GM20431 (cell line): ENCODE results near the gene VEPH1.

ENCODE experiments used
- in situ Hi-C: fragments of 300-500 bp; cut with MseI, MboI; formaldehyde crosslinking; loops from one replicate; pipeline ENCODE4 v1.15.0; 2020; ENCODE audit warnings: low sequenced_read_pairs; ENCODE audit not compliant: unreplicated experiment

The VEPH1 gene

DNA sequence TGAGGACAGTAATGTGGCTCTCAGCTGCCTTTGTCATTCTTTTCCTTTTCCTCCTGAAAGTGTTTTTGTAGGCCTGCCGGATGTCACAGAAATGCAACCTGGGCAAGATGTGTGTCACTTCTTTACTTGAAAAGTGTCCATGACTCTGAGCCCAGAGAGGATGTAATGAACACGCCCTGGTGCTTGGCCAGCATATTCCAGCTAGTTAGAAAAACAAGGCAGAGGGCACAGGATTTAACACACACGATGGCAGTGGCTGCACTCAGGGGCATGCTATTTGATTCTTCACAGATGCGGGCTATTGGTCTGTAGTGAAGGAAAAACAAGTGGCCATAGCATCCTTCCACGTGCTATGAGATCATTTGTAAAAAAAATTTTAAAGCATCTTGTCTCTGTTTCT lies 96.8 kb downstream of the VEPH1 start:
- in situ Hi-C loops, result no loop called here

DNA sequence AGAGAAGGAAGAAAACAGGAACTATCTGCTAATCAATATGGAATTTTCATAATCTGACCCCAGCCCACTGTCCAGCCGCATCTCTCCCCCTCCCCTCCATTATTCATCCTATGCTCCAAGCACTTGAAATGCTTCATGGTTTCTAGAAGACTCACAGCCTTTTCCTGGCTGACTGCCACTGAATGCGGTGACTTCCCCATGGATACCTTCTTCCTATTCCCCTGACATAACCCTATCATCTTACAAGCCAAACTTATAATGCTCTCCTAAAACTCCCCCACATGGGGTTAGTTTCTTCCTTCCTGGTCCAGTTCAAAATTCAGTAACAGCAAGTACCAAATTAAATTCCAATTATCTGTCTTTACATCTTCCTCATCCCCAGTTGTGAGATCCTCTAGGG lies 97.8 kb downstream of the VEPH1 start:
- in situ Hi-C loops, result no loop called here

DNA sequence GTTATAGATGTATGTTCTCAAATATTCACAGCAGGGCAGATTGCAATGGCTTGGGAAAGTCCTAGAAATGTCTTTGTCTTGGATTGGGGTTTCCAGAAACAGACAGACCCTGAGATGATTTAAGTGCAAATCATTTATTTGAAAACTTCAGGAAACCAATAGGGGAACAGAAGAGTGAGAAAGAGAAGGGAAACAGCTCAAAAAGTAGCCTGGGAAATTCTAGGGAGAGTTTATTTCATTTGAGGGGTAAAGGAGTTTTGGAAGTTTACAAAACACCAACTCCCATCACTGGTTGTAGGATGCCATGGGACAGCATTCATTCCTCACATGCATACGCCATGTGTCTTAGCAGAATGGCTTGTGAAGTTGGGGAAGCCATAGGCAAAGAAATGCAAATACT lies 98.8 kb downstream of the VEPH1 start:
- in situ Hi-C loops, result no loop called here

DNA sequence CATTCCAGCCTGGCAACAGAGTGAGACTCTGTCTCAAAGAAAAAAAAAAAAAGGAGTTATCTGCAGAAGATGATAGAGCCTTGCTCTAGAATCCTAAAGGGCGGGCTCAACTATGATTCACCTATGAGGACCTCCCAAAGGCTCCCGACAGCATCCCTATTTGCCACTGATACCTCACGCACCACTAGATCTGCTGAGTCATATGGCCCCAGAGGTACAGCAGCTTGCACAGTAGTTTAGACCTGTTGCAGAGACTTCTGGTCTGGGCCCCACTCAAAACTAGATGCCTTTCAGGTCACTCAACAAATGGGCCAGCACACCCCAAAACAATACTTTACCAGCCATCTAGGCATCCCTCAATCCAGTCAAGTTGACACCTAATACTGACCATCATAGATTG lies 104.6 kb downstream of the VEPH1 start:
- in situ Hi-C loops, result no loop called here

DNA sequence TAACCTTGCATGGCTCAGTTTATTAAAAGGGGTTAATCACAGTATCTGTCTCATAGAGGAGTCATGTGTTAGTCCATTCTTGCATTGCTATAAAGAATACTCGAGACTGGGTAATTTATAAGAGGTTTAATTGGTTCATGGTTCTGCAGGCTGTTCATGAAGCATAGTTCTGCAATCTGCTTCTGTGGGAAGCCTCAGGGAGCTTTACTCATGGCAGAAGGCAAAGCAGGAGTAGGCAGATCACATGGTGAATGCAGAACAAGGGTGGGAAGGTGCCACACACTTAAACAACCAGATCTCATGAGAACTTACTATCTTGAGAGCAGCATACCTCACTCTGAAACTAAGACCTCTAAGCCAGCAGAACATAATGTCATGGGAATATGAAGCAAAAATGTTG lies 108.8 kb downstream of the VEPH1 start:
- in situ Hi-C loops, result no loop called here

DNA sequence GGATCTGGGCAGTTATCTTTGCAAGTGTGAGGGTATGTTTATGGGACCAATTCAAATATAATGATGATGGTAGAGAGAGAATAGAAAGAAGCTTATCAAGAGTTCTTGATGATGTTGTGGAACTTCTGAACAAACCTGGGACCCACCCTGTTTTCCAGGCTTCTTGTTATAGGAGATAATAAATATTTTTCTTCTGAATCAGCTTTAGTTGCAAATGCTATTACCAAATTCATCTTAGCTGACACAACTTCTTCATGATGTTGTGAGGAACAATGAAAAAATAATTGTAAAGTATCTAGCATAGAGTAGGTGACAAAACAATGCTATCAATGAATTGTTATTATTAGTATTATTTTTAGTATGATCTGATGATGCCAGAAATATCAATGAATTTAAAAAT lies 110.1 kb downstream of the VEPH1 start:
- in situ Hi-C loops, result no loop called here

DNA sequence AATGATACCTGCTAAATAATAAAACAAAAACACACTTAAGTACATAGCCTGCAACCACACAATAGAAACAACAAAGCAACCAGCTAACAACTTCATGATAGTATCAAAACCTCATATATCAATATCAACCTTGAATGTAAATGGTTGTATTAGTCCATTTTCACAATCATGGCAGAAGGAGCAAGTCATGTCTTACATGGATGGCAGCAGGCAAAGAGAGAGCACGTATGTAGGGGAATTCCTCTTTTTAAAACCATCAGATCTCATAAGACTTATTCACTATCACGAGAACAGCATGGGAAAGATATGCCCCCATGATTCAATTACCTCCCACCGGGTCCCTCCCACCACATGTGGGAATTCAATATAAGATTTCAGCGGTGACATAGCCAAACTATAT lies 111.1 kb downstream of the VEPH1 start:
- in situ Hi-C loops, result no loop called here

DNA sequence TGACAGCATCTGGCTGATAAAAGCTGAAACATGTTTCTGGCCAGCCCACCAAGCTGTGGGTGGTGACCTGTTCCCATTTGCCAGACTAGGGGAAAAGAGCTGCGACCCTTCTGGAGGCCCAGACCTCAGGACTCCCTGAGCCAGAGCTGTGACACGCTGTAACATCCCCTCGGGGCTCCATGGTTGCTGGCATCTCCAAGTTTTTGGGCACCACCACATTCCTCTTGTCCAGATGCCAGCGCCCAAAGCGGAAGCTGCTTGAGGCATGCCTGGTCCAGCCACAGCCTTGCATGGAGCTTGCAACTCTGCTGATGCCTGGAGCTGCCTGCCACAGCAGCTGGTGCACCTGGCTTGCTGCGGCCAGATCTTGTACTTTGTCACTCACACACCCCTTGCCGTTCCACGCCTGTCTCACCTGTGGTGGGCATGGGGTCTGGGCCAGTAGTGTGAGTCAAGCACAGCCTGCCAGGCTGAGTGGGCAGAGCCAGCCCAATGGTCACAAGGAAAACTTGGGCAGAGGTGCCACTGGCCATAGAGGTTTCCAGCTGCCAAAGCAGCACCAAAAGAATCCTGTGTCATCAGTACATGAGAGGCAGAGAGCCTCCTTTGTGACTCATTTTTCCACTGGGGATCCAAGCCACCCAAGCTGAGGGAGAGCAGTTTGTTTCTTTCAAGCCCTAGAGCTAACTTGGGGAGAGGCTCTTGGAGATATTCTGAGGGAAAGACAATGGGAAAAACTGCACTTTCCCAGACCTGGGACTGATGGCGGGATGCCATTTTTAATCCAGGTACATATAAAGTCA lies 112.3 kb downstream of the VEPH1 start:
- in situ Hi-C loops, result no loop called here

DNA sequence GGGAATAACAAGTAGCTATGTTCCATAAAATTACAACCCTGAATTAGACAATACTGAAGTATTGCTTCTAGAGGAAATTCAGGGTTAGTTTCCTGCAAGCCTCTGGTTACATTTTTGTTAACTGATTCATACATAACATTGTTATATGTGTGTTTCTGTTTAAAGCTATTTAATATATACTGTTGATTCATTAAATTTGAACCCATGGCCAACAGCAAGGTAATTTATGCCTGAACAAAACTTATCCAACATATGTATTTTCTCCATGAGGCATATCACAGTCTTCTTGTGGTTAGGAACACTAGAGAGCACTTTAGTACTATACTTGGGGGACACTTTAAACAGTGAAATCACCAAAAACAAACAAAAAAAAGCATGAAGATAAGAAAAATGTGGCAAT lies 114.2 kb downstream of the VEPH1 start:
- in situ Hi-C loops, result no loop called here

DNA sequence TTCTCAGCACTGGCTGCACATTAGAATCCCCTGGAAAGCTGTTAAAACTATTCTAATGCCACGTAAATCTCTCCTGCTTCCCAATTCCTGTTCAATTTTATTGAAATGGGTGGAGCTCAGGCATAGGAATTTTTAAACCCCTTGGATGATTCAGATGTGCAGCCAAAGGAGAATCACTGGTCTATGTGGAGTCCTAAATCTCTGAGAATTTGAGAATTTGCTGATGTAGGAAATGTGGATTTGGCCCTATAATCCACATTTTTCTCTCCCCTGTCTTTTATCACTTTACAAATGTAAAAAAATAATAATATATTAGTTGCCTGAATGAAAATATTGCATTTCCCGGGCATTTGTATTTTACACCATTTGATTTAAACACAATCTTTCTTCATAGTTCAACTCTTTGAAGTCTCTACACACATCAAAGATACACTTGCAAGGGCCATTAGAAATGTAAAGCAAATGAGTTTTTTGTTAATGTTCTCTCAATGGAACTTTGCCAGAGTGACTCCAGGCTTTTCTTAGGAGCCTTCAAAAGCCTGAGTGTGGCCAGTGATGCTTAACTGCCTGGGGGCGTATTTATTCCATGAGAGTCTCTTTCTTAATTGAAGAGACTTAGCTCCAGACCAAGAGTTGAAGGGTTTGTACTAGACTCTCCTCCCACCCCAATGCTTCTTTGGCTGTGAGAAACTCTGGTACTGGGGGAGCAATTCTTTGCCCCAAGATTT lies 115.3 kb downstream of the VEPH1 start:
- in situ Hi-C loops, result no loop called here

DNA sequence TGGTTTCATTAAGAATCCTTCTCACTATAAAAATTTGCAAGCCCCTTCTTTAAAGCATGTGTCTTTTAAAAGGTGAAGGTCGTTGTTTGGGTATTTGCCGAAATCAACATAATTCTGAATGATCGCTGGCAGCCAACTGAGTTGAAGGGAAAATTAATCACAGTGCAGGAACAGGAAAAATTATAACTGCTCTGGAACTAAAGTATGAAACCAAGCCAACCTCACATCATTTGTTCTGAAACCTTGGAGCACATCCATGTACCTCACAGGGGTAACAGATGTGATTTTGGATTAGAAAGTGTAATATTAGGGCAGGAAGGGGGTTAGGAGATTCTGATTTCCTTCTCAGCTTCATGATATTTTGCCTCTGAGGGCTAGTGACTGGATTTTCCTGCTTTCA lies 118.7 kb downstream of the VEPH1 start:
- in situ Hi-C loops, result no loop called here

DNA sequence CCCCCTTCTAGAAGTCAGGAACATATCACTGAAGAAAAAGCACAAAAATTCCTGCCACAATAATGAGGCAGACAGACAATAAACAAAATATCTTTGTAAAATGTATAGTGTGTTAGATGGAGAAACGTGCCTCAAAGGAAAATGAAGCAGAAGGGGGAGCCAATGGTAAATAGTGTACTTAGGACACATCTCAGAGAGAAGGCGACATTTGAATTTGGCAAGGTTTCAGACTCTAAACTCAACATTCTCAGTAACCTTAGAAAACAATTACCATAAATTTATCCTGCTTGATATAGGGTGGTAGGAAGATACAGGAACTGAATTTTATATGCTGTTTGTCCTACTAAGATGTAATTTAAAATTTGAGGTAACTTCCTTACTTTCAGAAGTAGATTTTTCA lies 119.2 kb downstream of the VEPH1 start:
- in situ Hi-C loops, result no loop called here

DNA sequence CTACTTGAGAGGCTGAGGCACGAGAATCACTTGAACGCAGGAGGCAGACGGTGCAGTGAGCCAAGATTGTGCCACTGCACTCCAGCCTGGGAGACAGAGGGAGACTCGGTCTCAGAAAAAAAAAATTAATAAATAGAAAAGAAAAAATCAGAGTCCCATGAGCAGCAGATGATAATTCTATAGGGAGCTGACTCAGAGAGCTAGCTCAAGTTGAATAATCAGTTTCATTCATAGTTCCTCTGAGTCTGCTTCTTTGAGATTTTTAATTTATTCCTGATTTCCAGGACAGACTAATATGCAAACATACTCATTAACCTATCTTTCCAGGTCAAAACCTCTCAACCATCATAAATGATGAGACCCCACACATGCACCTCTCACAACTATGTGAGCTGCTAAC lies 121.6 kb downstream of the VEPH1 start:
- in situ Hi-C loops, result no loop called here

DNA sequence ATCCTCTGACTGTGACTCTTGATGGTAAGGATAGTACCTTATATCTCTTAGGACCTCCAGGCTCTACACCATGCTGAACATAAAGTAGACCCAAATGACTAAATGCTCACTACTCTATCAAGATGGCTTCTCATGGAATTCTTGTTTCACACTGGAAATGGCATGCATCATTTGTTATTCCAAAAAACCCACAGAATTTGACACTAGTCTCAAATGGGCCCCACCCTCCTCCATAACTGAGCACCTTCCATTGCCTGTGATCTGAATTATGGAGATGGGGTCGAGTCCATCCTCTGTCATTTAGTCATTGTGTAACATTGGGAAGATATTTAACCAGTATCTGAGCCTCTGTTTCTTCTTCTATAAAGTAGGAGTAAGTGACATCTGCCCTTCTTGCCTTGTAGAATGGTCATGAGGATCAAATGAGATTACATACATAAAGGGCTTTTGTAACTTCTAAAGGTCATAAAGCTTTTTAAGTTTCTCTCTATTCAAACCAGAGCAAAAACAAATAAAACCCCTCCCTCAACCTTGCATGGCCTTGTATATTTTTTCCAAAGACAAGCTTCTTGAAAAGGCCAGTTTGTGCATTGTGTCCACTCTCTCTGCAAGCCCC lies 123.6 kb downstream of the VEPH1 start:
- in situ Hi-C loops, result no loop called here

DNA sequence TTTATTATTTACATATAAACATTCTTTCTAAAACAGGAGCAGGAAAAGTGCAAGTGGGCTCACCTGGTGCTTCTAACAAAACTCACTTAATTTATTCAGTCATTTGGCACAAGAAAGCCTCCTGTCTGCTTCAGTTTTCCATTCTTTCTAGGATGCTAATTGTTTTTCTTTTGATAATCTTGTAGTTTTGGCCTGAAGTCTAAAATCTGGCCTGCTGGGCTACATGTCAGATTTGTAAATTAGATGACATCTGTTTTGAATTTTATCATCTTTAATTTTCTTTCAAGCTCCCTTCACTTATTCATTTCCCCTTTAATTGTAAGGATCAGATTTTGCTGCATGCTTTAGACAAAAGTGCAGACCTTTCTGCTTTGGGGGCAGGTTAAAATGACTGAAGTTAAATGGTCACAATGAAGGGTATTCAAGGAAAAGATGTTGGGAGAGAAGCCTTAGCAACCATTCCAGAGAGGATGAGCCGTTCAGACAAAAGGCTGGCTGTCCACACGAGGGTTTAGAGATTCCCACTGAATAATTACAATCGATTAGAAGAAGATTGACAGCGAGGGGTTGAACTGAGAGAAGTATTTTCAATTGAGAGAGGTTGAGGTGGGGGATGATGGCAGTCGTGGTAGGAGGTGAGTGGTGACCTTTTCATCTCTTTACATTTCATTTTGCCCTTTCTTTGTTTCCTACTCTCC lies 126.5 kb downstream of the VEPH1 start:
- in situ Hi-C loops, result no loop called here

DNA sequence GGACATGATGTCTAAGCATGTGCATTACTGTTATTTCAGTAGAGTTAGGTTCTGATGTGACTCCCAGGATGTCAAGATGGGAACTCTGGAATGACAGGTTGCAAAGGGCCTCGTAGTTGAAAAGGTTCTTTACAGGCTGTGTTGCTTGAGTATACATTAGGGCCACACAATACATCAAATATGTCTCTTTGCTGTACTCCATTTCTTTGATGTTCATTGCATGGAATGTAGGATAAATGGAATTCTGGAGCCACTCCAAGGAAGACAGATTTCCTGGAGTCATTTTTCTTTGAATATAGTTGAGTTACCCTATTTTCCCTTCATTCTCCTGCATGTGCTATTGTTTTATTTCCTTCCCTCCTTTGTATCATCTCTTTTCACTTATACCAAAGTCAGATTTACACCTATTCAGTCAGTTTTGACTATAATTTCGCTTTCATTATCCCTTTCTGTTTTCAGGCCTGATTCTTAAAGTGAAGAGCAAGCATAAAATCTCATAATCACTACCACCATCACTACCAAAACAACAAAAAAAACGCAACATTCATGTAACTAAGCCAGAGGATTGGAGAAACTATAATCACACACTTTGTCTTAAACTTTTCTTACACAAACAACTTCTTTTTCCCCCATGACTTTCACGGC lies 127.8 kb downstream of the VEPH1 start:
- in situ Hi-C loops, result no loop called here

DNA sequence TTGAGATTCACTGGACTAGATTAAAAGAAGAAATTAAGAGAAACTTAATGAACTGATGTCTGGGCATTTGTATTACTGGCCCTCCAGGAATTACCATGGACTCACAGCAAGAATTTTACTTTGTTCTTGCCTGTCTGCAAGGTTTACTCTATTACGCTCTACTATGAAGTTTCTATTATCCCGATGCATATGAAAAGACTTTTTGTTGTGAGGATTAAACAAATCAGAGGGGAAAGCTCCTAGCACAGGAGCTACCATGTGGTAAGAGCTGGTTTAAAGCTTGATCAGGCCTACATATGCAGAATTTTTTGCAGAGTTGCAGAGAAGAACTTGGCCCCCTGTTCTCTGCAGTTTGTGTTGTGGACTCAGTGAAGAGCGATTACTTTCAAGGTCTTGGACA lies 128.3 kb downstream of the VEPH1 start:
- in situ Hi-C loops, result no loop called here

DNA sequence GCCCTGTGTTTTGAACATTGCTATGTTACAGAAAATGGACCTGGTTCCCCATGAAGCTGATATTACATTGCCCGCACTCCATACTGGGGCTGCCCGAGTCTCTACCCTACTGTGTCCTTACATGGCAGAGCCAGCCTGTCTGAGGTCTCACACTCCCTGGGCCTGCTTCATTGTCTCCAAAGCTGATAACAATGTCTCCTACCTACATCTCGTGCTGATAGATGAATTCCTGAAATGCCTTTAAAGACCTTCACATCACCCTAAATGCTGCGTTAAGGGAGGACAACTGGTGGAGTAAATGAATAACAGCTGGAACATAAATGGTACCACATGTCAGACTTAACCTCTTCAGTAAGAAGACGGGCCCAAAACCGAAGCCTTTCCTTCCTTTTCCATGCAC lies 129.4 kb downstream of the VEPH1 start:
- in situ Hi-C loops, result no loop called here

DNA sequence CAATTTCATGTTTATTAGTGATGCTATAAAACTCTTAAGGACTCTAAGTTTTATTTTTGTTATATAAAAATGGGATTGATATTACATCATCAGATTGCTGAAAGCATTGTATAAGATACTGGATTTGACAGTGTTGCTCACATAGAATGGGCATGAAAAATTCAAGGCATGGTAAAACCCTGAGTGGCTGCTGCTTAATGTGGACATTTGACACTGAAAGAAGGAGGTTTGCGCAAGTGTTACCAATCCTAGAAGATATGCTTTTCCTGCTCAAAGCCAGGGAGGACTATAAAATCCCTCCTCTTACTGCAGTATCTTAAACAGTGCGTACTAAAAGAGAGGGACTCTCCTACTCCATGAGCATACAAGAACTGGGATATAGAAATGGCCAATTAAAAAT lies 132.3 kb downstream of the VEPH1 start:
- in situ Hi-C loops, result no loop called here

DNA sequence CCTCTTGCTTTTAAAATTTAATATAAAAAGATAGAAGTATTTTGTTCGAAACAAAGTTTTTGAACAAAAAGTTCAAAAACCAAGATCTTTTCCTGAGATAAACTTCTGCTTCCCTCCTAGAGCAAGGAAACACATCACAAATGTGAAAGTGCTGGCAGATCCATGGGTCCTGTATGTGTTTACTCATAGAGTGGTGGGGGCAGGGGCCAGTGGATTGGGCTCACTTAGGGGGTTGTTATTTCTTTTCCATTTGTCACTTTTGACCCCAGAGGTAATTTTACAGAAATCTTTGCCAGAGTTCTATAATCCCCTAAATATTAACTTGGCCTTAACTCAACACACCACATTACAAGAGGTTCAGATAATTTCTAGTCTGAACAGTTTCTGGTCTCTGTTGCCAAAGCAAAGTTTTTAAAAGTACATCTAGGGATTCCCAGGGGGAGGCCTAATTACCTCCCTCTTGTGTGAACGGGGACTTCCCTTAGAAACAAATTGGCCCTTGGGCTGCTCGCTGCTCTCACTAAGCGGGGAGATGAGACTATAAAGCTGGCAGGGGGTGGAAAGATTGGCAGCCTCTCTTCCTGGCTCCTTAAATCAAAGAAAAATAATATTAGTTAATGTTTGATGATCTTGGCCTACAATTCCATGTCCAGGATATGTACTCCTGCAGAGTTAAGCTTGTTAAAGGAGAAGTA lies 133.3 kb downstream of the VEPH1 start:
- in situ Hi-C loops, result no loop called here
